Posterior vena cava (tissue), 2 donors: ENCODE measurements around the gene USH1G. TPM values are rescaled to one million over a fixed set of nuclear protein-coding genes. Genes with fewer than 3 reads are reported as not detected.

Source experiments
- DNase-seq: peaks from one replicate; pipeline ENCODE4 v3.0.0-alpha.2; 2020; ENCODE audit warnings: low spot score
- intact Hi-C, 2 donors: fragments of 100-400 bp; cut with DNase I; formaldehyde crosslinking; loops; one replicate each; pipeline versions ENCODE4 v1.14.1 to v1.14.2; 2022 to 2023
- total RNA-seq, 2 donors: library from RNA; stranded (reverse); fragmentation: NEBNext Ultra II Directional; extraction: Animal tissue kit (Norgen Biotek cat#: 25700); gene quantifications; one replicate each; pipeline ENCODE4 v1.2.1, GENCODE V29; 2021
- donor health status: DM: yes; HTN: yes; CAD: no.
- donor health status: DM: yes; HTN: yes; CAD: no.

The USH1G gene
- total RNA-seq, 2 donors from 2014 or later = not detected

DNA sequence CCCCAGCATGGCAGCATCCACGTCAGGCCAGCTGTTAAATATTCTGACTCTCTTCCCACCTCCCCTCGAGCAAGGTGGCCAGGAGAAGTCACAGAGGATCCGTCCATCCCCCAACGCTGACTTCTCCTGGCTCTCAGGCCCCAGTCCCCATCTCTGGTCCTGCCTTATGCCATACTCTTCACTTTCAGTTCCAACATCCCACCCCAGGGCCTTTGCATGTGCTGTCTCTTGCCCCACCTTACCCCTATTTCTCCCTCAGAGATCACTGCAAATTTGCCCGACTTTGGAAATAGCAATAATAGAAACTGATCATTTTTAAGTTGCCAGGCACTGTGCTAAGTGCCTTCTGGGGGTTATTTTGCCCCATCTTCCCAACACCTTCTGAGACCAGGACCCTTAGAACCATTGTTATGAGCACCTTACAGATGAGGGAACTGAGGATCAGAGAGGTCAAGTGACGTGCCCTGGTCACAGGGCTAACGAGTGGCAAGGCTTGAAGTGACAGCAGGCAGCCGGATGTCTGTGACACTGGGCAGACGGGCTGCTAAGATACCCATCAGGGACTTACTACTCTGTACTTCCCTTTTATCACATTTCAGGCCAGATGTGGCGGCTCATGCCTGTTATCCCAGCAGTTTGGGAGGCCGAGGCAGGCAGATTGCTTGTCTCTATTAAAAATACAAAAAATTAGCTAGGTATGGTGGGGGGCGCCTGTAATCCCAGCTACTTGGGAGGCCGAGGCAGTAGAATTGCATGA is 31.8 kb upstream of the USH1G start:
- no peak for DNase-seq
- intact Hi-C loops = no loop called here

DNA sequence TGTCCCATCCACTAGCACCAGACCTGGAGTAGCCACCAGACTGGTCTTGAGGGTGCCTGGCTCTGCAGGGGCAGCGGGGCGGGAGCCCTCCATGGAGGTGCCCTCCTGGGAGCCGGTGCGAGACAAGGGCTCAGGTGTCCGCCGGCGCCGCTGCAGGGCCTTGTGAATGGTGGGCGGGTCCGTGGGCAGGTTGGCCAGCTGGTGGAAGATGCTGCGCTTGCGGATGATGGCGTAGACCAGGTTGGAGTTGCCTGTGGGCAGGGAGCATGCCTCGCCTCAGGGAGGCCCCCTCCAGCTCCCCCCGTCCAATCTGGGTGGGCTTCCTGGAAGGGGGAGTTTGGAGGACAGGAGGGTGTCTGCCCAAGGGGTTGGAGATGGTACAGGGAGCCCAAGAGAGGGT is 31.1 kb upstream of the USH1G start:
- intact Hi-C loops = no loop called here
- no peak for DNase-seq

DNA sequence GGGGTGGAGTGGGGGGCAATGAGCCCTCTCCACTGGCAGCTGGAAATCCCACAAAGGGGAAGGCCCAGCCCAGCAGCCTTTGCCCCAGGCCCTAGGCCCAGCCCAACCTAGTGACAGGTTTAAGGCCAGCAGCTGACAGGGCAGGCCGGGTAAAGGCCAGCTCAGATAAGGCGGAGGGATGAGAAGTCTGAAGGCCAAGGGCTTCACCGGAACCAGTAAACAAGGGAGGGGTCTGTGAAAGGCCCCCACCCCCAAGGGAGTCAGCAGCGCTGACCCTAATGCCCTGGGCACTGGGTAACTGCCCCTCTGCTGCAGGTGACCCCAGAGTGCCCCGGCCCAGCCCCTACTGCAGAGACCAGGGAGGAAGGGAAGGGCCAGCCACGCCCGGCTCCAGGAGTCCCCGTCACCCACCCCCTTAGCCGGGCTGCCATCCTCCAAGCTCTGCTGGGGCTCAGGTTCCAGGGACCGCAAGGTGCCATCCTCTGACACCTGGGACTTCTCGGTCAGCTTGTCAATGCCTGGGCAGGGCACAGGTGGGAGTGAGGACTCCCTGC is 30.2 kb upstream of the USH1G start:
- intact Hi-C loops = no loop called here
- no peak for DNase-seq

DNA sequence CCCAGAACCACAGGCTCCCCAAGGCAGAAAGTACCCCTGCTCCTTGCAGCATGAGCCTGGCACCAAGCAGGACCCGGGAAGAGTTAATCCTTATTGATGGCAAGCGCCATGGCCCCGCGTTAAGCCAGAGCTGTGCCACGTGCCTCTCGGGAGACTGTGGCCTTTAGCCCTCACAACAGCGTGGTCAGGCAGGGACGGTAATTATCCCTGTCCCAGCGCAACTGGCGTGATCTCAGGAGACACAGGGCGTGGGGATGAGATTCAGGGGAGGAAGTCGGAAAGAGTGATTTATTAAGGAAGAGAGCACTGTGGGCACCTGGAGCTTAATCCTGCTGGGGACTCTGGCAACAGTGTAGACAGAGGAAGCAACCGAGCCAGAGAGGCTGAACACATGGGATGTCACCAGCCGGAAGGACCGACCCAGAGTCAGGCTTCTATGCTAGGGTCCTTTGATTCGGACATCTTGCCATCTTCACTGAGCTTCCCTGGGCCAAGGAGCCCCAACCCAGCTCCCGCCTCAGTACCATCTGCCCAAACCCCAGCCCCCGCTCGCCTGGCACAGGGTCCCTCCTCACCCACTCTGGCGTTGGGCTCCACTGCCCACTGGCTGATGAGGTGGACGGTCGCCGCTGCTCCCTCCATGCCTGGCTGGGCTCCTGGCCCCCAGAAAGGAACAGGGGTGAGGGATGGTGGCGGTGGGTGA is 29.5 kb upstream of the USH1G start:
- no peak for DNase-seq
- intact Hi-C loops = no loop called here

DNA sequence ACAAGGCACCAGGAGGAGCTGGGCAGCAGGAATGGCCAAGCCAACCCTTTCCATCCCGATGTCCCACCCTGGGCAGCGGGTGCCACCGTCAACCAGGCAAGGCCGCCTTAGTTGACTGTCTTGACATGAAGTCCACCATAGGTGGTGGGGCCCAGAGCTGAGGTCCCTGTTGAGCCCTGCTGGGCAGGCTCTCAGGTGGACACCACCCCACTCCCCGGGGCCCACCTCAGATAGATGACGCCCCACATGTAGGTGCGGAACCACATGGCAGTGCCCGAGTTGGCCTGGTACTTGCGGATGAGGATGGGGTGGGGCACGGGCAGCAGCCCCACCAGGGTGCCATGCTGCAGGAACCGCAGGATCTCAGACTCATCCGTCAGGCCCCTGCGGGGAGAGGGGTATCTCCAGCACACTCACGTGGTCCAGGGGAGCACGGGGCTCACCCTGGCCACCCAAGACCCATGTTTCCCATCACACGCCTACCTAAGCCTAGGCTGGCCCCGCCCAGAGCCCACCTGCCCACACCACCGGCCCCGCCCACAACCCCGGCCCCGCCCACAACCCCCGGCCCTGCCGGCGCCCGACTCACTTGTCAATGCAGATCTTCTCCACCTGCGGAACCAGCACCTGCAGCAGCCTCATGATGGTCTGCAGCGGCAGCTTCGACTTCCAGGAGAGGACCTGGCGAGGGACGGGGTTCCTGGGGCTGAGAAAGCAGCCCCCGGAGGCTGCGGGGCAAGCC is 28.8 kb upstream of the USH1G start:
- no peak for DNase-seq
- intact Hi-C loops = no loop called here

DNA sequence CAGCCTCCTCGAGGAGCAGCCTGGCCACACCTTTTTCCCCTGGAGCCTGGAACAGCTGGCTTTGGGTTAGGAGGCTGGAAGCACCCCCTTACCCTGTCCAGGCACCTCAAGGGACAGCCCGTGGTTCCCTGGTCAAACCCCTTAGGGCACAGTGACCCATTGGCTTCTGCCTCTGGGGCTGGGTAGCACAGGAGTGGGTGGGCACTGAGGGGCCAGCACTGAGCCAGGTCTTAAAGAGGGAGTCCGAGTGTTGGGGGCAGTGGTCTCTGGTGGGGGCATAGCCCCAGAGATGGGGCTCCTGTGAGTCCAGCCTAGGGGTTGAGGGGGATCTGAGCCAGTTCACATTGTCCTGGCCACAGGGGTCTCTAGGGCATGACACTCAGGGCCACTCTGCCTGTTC is 28.0 kb upstream of the USH1G start:
- DNase-seq = no peak
- intact Hi-C loops = no loop called here

DNA sequence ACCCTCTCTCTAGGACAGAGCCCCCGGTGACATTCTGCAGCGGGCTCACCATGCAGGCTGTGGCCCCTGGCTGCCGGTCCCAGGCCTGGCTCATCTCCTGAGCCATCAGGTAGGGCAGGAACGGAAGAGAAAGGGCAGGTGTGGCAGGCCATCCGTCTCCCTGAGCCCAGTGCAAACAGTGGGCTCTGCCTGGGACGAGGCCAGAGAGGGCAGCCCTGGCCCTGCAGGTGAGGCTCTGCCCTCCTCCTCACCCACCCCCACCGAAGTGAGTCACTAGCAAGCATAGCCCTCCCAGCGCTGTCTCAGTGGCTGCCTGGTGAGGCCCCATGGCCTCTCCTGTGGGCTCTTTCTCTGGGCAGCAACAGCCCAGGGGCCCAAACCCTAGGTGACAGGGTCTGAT is 27.2 kb upstream of the USH1G start:
- intact Hi-C loops = no loop called here
- DNase-seq = no peak

DNA sequence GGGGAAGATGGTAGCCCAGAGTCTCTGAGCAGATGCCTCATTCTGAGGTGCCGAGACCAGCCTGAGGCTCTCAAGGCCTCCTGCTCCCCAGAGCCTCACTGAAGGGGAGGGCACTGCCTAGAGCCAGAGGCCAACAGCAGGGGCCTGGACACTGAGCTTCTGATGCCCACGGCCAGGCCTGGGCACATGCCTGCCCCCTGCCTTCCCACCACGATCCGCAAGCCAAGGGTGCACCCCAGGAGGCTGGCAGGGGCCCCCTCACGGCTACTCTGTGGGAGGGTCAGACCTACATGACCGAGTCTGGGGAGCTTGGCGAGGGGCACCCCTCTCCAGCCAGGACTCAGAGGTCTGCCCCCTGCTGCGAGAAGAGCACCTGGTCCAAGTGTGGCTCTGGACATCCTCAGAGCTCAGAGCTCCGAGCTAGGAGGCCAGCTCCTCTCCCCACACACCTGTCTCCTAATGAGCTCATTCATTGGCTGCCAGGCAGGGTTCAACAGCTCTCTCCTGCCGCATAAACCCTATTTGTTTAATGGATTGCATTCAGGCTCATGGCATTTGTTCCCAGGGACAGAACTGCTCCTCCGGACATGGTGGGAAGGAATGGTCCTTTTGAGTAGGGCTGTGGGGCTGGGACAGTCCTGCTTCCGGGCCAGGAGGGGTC is 26.5 kb upstream of the USH1G start:
- intact Hi-C loops = no loop called here
- DNase-seq = no peak

DNA sequence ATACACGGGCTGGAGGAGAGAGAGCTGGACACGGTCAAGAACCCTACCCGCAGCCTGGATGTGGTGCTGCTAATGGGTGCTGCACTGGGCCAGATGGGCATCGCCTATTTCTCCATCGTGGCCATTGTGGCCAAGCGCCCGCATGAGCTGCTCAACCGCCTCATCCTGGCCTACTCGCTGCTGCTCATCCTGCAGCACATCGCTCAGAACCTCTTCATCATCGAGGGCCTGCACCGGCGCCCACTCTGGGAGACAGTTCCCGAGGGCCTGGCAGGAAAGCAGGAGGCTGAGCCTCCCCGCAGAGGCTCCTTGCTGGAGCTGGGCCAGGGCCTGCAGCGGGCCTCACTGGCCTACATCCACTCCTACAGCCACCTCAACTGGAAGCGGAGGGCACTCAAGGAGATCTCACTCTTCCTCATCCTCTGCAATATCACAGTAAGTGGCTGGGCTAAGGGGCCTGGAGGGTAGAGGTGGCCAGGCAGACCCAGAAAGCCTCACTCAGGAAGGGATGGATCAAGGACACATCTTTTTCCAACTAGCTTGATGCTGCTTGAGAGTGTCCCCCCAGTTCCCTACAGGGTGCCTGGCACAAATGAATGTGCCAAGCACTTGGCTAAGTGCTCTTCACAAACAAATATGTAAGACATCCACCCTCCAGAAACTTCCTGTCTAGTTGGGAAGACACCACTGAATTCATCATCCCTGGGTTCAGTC is 24.1 kb upstream of the USH1G start:
- intact Hi-C loops = no loop called here
- no peak for DNase-seq

DNA sequence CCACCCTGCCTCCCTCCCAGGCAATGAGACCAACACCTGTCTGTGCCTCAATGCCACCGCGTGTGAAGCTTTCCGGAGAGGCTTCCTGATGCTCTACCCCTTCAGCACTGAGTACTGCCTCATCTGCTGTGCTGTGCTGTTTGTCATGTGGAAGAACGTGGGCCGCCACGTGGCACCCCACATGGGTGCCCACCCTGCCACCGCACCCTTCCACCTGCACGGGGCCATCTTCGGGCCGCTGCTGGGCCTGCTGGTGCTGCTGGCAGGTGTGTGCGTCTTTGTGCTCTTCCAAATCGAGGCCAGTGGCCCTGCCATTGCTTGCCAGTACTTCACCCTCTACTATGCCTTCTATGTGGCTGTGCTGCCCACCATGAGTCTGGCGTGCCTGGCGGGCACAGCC is 23.6 kb upstream of the USH1G start:
- intact Hi-C loops = no loop called here
- no peak for DNase-seq

DNA sequence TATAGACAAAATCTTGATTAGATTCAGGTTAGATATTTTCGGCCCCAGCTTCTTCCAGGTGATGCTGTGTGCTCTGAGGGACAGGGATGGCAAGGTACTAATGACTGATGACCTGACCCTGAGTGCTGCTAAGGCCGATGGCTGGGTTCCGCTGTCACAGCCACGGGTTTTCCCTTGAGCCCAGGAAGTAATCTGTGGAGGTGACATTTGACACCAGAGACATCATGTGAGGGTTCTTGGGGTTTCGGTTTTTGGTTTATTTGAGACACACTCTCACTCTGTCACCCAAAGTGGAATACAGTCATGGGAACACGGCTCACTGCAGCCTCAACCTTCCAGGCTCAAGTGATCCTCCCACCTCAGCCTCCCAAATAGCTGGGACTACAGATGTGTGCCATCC is 22.5 kb upstream of the USH1G start:
- no peak for DNase-seq
- intact Hi-C loops = no loop called here

DNA sequence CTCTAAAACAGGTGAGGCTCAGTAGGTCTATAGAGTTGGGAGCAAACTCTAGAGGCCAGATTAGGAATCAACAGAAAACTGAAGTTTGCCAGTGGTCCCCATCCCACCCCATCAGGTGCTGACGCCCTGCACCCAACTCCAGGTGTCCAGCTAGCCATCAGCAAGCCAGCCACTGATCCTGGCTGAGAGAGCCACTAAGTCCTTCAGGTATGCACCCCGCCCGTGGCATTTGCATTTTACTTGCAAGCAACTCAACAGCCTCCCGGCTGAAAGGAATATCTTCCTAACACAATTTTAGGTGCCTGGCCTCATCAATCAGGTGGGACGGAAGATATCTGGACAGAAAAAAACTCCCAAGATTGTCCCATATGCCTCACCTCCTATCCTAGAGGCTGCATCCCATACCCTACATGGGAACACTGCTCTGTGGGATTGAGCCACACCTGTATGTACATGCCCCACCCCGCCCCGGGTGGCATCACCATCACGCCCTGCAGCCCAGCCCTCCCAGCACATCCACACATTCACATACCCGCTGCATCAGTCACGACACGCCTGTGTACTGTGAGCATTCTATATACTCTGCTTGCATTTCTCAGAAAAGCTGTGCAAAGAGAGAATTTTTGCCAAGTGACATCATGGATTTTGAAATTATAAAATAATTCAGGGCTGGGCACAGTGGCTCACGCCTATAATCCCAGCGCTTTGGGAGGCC is 20.9 kb upstream of the USH1G start:
- intact Hi-C loops = no loop called here
- no peak for DNase-seq

DNA sequence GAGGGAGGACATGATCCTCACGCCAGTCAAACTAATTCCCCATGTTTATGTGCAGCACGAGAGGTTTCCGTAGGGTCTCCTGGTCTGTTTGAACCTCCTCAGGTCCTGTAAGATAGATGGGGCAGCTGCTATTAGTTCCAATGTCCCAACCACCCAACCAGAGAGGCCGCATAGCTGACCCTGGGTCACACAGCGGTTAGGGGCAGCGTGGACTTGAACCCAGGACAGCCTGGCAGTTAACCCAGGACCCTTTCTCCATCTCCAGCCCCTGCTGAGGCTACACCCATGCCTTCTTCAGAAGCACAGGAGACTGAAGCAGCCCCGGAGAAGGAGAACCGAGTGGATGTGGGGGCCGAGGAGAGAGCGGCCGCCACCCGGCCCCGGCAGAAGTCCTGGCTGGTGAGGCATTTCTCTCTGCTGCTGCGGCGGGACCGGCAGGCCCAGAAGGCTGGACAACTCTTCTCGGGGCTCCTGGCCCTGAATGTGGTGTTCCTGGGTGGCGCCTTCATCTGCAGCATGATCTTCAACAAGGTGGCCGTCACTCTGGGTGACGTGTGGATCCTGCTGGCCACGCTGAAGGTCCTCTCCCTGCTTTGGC is 18.2 kb upstream of the USH1G start:
- intact Hi-C loops = no loop called here
- DNase-seq = no peak

DNA sequence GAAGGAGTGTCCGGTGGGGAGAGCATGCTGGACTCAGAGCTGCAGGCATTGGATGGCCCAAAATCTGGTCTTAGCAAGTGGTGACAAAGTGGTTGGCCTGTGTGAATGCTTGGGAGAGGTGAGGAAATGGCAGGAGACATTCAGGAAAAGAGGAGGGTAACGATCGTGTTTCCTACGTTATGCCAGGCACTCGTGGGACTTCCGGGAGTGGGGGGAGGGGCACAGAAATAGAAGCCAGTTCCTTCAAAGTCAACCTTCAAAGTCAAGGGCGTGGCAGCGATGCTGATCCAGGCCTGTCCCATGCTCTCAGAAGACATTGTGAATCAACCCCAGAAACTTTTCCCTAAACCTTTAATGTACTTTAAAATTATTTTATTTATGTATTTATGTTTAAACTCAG is 16.5 kb upstream of the USH1G start:
- no peak for DNase-seq
- intact Hi-C loops = no loop called here

DNA sequence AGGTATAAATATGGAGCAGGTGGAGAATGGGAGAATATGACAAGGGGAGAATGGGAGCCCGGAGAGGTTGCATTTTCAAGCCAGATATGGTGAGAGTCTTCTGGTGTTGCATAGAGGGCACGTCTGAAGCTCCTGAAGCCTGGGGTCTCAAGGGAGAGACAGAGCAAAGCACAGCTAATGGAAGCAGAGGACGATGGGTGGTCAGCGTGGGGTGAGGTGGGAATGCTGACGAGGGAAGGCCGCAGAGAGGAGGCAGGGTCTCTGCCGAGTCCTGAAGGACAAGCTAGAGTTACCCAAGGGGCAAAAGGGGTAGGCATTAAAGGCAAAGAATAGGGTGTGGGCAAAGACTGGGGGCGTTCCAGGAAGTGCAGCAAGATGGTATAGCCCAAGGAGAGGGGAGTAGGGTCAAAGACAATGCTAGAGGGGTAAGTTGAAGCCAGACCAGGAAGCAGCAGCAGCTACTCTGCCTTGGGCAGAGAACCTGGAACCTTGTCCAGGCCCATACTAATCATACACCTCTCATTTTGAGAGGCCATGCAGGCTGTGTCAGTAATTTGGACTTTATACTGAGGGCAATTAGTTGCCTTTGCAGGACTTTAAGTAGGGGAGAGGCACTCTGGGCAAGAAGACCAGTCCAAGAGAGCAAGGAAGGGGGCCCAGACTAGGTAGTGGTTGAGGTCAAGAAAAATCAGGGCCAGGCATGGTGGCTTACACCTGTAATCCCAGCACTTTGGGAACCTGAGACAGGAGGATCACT is 15.3 kb upstream of the USH1G start:
- intact Hi-C loops = no loop called here
- no peak for DNase-seq

DNA sequence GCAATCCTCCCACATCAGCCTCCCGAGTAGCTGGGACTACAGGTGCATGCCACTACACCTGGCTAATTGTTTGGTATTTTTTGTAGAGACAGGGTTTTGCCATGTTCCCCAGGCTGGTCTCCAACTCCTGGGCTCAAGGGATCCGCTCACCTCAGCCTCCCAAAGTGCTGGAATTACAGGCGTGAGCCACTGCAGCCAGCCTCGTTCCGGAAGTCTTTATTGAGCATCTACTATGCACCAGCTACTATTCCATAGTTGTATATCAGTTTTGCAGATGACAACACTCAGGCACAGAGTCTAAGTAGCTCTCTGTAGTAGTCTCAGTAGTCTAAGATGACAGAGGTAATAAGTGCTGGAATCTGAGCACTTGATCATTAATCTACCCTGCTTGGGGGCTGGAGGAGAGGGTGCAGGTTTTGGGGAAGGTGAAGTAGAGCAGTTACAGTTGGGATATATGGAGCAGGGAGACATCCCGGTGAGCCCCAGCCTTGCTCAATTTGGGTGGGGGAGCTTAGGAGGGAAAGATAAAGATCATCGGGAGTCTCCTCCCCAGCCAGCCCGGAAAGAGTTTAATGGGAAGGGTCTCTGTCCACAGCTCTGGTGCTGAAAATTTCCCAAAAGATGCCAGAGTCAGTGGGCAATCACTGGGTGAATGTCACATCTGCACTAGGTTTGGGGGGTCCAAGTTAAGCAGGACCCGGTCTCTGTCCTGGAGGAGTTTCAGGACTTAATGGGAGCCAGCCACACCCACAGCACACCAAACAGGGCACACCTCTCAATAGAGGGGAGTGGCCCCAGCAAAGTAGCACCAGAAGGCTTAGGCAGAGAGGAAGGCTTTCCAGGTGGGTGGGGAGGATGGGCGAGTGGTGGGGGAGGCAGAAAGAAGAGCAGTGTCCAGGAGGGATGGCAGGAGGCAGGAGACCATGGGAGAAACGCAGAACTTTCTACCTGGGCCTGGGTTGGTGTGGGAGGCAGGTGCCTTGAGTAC is 14.3 kb upstream of the USH1G start:
- no peak for DNase-seq
- intact Hi-C loops = no loop called here
